Measurements from ENCODE around the gene KCNK1.
"Not testable (repeated sequence)": the region's sequence is repeated elsewhere in the genome, so short reads cannot be mapped to it uniquely, and the experiment has no call there.

The KCNK1 gene

GRCh38 chr1:233607252-233608119, 6.4 kb upstream of the KCNK1 start:
- Histone ChIP-seq H3K36me3 (ENCODE audit: control insufficient read depth, insufficient read depth, low read length) (no peaks in the 10 kb centered on the region), H3K4me1 (ENCODE audit: control insufficient read depth, insufficient read depth, low read length) (peaks cover 4% of the 10 kb centered on the region; the same call in 1 of the 2 replicates), H3K9ac (ENCODE audit: low read length) (no peak overlapping the region), H3K27me3 (ENCODE audit: control insufficient read depth, insufficient read depth, low read length) (peaks cover 27% of the 10 kb centered on the region), H3K9me3 (ENCODE audit: control insufficient read depth, insufficient read depth, low read depth, low read length) (no peaks in the 10 kb centered on the region), H3K4me3 (ENCODE audit: low read depth, low read length) (no peak overlapping the region), H3K27ac (ENCODE audit: low read depth, low read length) (no peak overlapping the region)

- Histone ChIP-seq H3K9ac (ENCODE audit: low read length) (no peak overlapping the region), H3K9me3 (ENCODE audit: control insufficient read depth, insufficient read depth, low read depth, low read length) (no peaks in the 10 kb centered on the region), H3K4me1 (ENCODE audit: control insufficient read depth, insufficient read depth, low read length) (peaks cover 7% of the 10 kb centered on the region; the same call in 1 of the 2 replicates), H3K36me3 (ENCODE audit: control insufficient read depth, insufficient read depth, low read length) (no peaks in the 10 kb centered on the region), H3K27me3 (ENCODE audit: control insufficient read depth, insufficient read depth, low read length) (peaks cover 36% of the 10 kb centered on the region), H3K4me3 (ENCODE audit: low read depth, low read length) (no peak overlapping the region), H3K27ac (ENCODE audit: low read depth, low read length) (no peak overlapping the region)
These were observed 4.9 kb upstream of the KCNK1 start for GRCh38 chr1:233608988-233609387.

- Histone ChIP-seq H3K4me1 (ENCODE audit: control insufficient read depth, insufficient read depth, low read length) (peaks cover 7% of the 10 kb centered on the region; the same call in 1 of the 2 replicates), H3K27ac (ENCODE audit: low read depth, low read length) (no peak overlapping the region), H3K9ac (ENCODE audit: low read length) (no peak overlapping the region), H3K4me3 (ENCODE audit: low read depth, low read length) (no peak overlapping the region), H3K36me3 (ENCODE audit: control insufficient read depth, insufficient read depth, low read length) (no peaks in the 10 kb centered on the region), H3K9me3 (ENCODE audit: control insufficient read depth, insufficient read depth, low read depth, low read length) (no peaks in the 10 kb centered on the region), H3K27me3 (ENCODE audit: control insufficient read depth, insufficient read depth, low read length) (peaks cover 43% of the 10 kb centered on the region)
These were observed 4.0 kb upstream of the KCNK1 start for GRCh38 chr1:233609926-233610325.

GRCh38 chr1:233610628-233611027, 3.3 kb upstream of the KCNK1 start:
- Histone ChIP-seq H3K27ac (ENCODE audit: low read depth, low read length) (no peak overlapping the region), H3K27me3 (ENCODE audit: control insufficient read depth, insufficient read depth, low read length) (peaks cover 50% of the 10 kb centered on the region), H3K4me3 (ENCODE audit: low read depth, low read length) (no peak overlapping the region), H3K9me3 (ENCODE audit: control insufficient read depth, insufficient read depth, low read depth, low read length) (no peaks in the 10 kb centered on the region), H3K9ac (ENCODE audit: low read length) (no peak overlapping the region), H3K4me1 (ENCODE audit: control insufficient read depth, insufficient read depth, low read length) (peaks cover 12% of the 10 kb centered on the region; the same call in 1 of the 2 replicates), H3K36me3 (ENCODE audit: control insufficient read depth, insufficient read depth, low read length) (no peaks in the 10 kb centered on the region)

- Histone ChIP-seq H3K4me1 (ENCODE audit: control insufficient read depth, insufficient read depth, low read length) (peaks cover 15% of the 10 kb centered on the region; the same call in 1 of the 2 replicates), H3K27me3 (ENCODE audit: control insufficient read depth, insufficient read depth, low read length) (peaks cover 56% of the 10 kb centered on the region)
- H3K9me3 ChIP-seq (ENCODE audit: control insufficient read depth, insufficient read depth, low read depth, low read length); H3K27ac ChIP-seq (ENCODE audit: low read depth, low read length); H3K9ac ChIP-seq (ENCODE audit: low read length); H3K36me3 ChIP-seq (ENCODE audit: control insufficient read depth, insufficient read depth, low read length); H3K4me3 ChIP-seq (ENCODE audit: low read depth, low read length): not testable (repeated sequence)
These were observed 2.5 kb upstream of the KCNK1 start for GRCh38 chr1:233611363-233611762.

- H3K27ac ChIP-seq (ENCODE audit: low read depth, low read length): peak overlapping the region; percentile 73; the same call in 1 of the 2 replicates
- no peaks in the 10 kb centered on the region for H3K9me3 ChIP-seq (ENCODE audit: control insufficient read depth, insufficient read depth, low read depth, low read length)
- peaks cover 13% of the 10 kb centered on the region; the same call in 1 of the 2 replicates for H3K36me3 ChIP-seq (ENCODE audit: control insufficient read depth, insufficient read depth, low read length)
- H3K4me1 ChIP-seq (ENCODE audit: control insufficient read depth, insufficient read depth, low read length): peaks cover 19% of the 10 kb centered on the region; the same call in 1 of the 2 replicates
- peaks cover 49% of the 10 kb centered on the region for H3K27me3 ChIP-seq (ENCODE audit: control insufficient read depth, insufficient read depth, low read length)
- peak overlapping the region; percentile 97 for H3K9ac ChIP-seq (ENCODE audit: low read length)
- H3K4me3 ChIP-seq (ENCODE audit: low read depth, low read length): peak overlapping the region; percentile 100
These were observed 352 bp downstream of the KCNK1 start for GRCh38 chr1:233614173-233614742.

GRCh38 chr1:233614743-233615521, 1.0 kb downstream of the KCNK1 start:
- Histone ChIP-seq H3K9me3 (ENCODE audit: control insufficient read depth, insufficient read depth, low read depth, low read length) (no peaks in the 10 kb centered on the region), H3K9ac (ENCODE audit: low read length) (peak overlapping the region; percentile 90), H3K27ac (ENCODE audit: low read depth, low read length) (no peak overlapping the region; the same call in 1 of the 2 replicates), H3K36me3 (ENCODE audit: control insufficient read depth, insufficient read depth, low read length) (peaks cover 14% of the 10 kb centered on the region; the same call in 1 of the 2 replicates), H3K27me3 (ENCODE audit: control insufficient read depth, insufficient read depth, low read length) (peaks cover 49% of the 10 kb centered on the region), H3K4me3 (ENCODE audit: low read depth, low read length) (peak overlapping the region; percentile 100), H3K4me1 (ENCODE audit: control insufficient read depth, insufficient read depth, low read length) (peaks cover 19% of the 10 kb centered on the region; the same call in 1 of the 2 replicates)

- Histone ChIP-seq H3K9ac (ENCODE audit: low read length) (peak overlapping the region; percentile 90), H3K4me3 (ENCODE audit: low read depth, low read length) (peak overlapping the region; percentile 100), H3K9me3 (ENCODE audit: control insufficient read depth, insufficient read depth, low read depth, low read length) (no peaks in the 10 kb centered on the region), H3K27me3 (ENCODE audit: control insufficient read depth, insufficient read depth, low read length) (peaks cover 47% of the 10 kb centered on the region), H3K4me1 (ENCODE audit: control insufficient read depth, insufficient read depth, low read length) (peaks cover 19% of the 10 kb centered on the region; the same call in 1 of the 2 replicates), H3K36me3 (ENCODE audit: control insufficient read depth, insufficient read depth, low read length) (peaks cover 19% of the 10 kb centered on the region; the same call in 1 of the 2 replicates), H3K27ac (ENCODE audit: low read depth, low read length) (no peak overlapping the region)
These were observed 1.7 kb downstream of the KCNK1 start for GRCh38 chr1:233615571-233615970.

GRCh38 chr1:233617025-233617424, 3.1 kb downstream of the KCNK1 start:
- Histone ChIP-seq H3K9ac (ENCODE audit: low read length) (no peak overlapping the region), H3K4me3 (ENCODE audit: low read depth, low read length) (peak overlapping the region; percentile 100; the same call in 1 of the 2 replicates), H3K36me3 (ENCODE audit: control insufficient read depth, insufficient read depth, low read length) (peaks cover 23% of the 10 kb centered on the region), H3K9me3 (ENCODE audit: control insufficient read depth, insufficient read depth, low read depth, low read length) (no peaks in the 10 kb centered on the region), H3K27ac (ENCODE audit: low read depth, low read length) (no peak overlapping the region), H3K4me1 (ENCODE audit: control insufficient read depth, insufficient read depth, low read length) (peaks cover 19% of the 10 kb centered on the region; the same call in 1 of the 2 replicates), H3K27me3 (ENCODE audit: control insufficient read depth, insufficient read depth, low read length) (peaks cover 34% of the 10 kb centered on the region)

- H3K27me3 ChIP-seq (ENCODE audit: control insufficient read depth, insufficient read depth, low read length): peaks cover 17% of the 10 kb centered on the region
- not testable (repeated sequence) for H3K4me3 ChIP-seq (ENCODE audit: low read depth, low read length); H3K9me3 ChIP-seq (ENCODE audit: control insufficient read depth, insufficient read depth, low read depth, low read length); H3K9ac ChIP-seq (ENCODE audit: low read length); H3K27ac ChIP-seq (ENCODE audit: low read depth, low read length)
- H3K4me1 ChIP-seq (ENCODE audit: control insufficient read depth, insufficient read depth, low read length): peaks cover 16% of the 10 kb centered on the region; the same call in 1 of the 2 replicates
- peaks cover 28% of the 10 kb centered on the region for H3K36me3 ChIP-seq (ENCODE audit: control insufficient read depth, insufficient read depth, low read length)
These were observed 5.5 kb downstream of the KCNK1 start for GRCh38 chr1:233619414-233619813.

Measured in HUES6 (cell line).